ENCODE measurements around the gene KMT2D.

DNA sequence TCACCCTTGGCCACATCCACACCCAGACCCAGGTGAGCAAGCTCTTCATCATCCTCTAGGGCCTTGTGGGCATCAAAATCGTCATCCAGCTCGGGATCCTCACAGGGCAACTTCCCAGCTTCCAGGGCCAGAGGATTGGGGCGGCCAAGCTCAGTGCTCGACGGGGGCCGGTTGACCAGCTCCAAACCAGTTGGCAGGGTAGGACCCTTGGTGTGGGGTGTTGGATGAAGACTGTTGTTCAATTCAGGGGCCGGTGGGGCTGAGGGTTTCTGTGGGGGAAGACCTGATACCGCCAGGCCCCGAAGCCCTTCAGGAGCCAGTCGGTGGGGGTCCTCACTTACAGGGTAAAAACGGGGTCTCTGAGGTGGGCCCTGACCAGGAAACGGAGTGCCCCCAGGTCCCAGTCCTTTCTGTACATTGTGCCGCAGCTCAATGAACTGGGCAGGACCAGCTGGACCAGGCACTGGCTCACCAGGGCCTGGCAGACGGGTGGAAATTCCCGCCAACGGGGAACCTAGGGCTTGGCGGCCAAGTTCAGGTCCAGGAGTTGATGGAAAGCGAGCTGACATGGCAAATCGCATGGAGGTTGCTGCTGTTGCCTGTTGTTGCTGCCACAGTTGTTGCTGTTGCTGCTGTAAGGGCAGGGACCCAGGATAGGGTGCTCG, 22.2 kb downstream of the KMT2D start:
- no peak for TF ChIP-seq EZH2phosphoT487 (IDR thresholded peaks at IDR 0.05; ENCODE audit: borderline replicate concordance, low read length)
- TF ChIP-seq, protein P1, sequence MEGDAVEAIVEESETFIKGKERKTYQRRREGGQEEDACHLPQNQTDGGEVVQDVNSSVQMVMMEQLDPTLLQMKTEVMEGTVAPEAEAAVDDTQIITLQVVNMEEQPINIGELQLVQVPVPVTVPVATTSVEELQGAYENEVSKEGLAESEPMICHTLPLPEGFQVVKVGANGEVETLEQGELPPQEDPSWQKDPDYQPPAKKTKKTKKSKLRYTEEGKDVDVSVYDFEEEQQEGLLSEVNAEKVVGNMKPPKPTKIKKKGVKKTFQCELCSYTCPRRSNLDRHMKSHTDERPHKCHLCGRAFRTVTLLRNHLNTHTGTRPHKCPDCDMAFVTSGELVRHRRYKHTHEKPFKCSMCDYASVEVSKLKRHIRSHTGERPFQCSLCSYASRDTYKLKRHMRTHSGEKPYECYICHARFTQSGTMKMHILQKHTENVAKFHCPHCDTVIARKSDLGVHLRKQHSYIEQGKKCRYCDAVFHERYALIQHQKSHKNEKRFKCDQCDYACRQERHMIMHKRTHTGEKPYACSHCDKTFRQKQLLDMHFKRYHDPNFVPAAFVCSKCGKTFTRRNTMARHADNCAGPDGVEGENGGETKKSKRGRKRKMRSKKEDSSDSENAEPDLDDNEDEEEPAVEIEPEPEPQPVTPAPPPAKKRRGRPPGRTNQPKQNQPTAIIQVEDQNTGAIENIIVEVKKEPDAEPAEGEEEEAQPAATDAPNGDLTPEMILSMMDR (conservative IDR thresholded peaks at IDR 0.05; ENCODE audit: low read depth, low read length), result no peak
